Endothelial cell of umbilical vein (primary cell): ENCODE measurements around the gene RNF222. TPM values are rescaled to one million over a fixed set of nuclear protein-coding genes. Genes with fewer than 3 reads are reported as not detected.

ENCODE experiments used
- BruUV-seq: library from RNA; stranded (reverse); fragments of 400-500 nt; replicated peaks from 2 replicates; lab custom pipeline; 2021; lab: Mats Ljungman, UMichigan
- CTCF ChIA-PET: fragments of 300-600, 350-600 bp; sonication (Branson Sonifier 250); formaldehyde crosslinking; loops from one replicate; lab custom pipeline; 2021; ENCODE audit warnings: antibody characterized with exemption, inconsistent platforms; lab: Charles Lee
- POLR2A ChIA-PET: fragments of 300-600, 350-600 bp; sonication (Branson Sonifier 250); formaldehyde crosslinking; loops from one replicate; lab custom pipeline; 2021; ENCODE audit warnings: antibody characterized with exemption, inconsistent platforms; lab: Charles Lee
- DNase-seq: peaks from one replicate; pipeline ENCODE4 v3.0.0-alpha.2; 2011; ENCODE audit warnings: low read depth, low spot score
- FAIRE-seq: peaks from 2 replicates; lab custom pipeline; 2011; peaks lifted over from hg19 to GRCh38; lab: Jason Lieb, UNC
- H2AFZ ChIP-seq: 2 replicates; pipeline ENCODE4 v1.6.0; 2012; ENCODE audit warnings: low read depth, low read length, control low read depth, inconsistent platforms
- H3K27ac ChIP-seq: 2 replicates; pipeline ENCODE4 v1.5.1; 2011; ENCODE audit warnings: low read depth, mild to moderate bottlenecking, control low read depth, low read length, moderate library complexity; ENCODE audit not compliant: insufficient read depth
- H3K27me3 ChIP-seq, 2 experiments: 2 replicates each; pipeline versions ENCODE4 v1.6.0 to v1.6.1; 2011; ENCODE audit warnings: low read length in 2 of 2, mixed read lengths in 1 of 2; ENCODE audit not compliant: control insufficient read depth in 2 of 2, insufficient read depth in 2 of 2
- H3K36me3 ChIP-seq, 2 experiments: 2 replicates in 1 of 2; 3 replicates in 1 of 2; pipeline ENCODE4 v1.5.1; 2011; ENCODE audit warnings: low read length in 2 of 2, mild to moderate bottlenecking in 1 of 2, moderate library complexity in 1 of 2; ENCODE audit not compliant: control insufficient read depth in 2 of 2, insufficient read depth in 2 of 2; ENCODE audit errors: extremely low read depth in 1 of 2
- H3K4me1 ChIP-seq: 3 replicates; pipeline ENCODE4 v1.5.1; 2011; ENCODE audit warnings: mild to moderate bottlenecking, low read length; ENCODE audit not compliant: control insufficient read depth, insufficient read depth; ENCODE audit errors: extremely low read depth
- H3K4me2 ChIP-seq: 2 replicates; pipeline ENCODE4 v1.6.1; 2011; ENCODE audit warnings: low read length, control low read depth, mixed read lengths; ENCODE audit not compliant: insufficient read depth
- H3K4me3 ChIP-seq, 3 experiments: fragments of 200-600 bp in 1 of 3; sonication (generic), shearing (Covaris generic) in 1 of 3; replicated peaks in 1 of 3; 2 replicates each; pipeline ENCODE4 v1.5.1; 2011 to 2016; ENCODE audit warnings: control low read depth in 3 of 3, low read length in 3 of 3, mild to moderate bottlenecking in 2 of 3, inconsistent platforms in 1 of 3, low read depth in 1 of 3, moderate library complexity in 1 of 3; ENCODE audit not compliant: insufficient read depth in 1 of 3
- H3K79me2 ChIP-seq: 2 replicates; pipeline ENCODE4 v1.6.0; 2012; ENCODE audit warnings: low read length, inconsistent platforms; ENCODE audit not compliant: control insufficient read depth, insufficient read depth
- H3K9ac ChIP-seq: replicated peaks from 2 replicates; pipeline ENCODE3; 2011; ENCODE audit warnings: low read length, control low read depth; ENCODE audit not compliant: insufficient read depth; ENCODE audit errors: extremely low read depth
- H3K9me1 ChIP-seq: replicated peaks from 3 replicates; pipeline ENCODE4 v1.6.0; 2011; ENCODE audit warnings: mild to moderate bottlenecking, low read length; ENCODE audit not compliant: control insufficient read depth, insufficient read depth; ENCODE audit errors: extremely low read depth
- H3K9me3 ChIP-seq: replicated peaks from 2 replicates; pipeline ENCODE4 v1.5.1; 2012; ENCODE audit warnings: low read length, inconsistent platforms; ENCODE audit not compliant: control insufficient read depth, insufficient read depth
- H4K20me1 ChIP-seq: replicated peaks from 2 replicates; pipeline ENCODE3; 2011; ENCODE audit warnings: mild to moderate bottlenecking, low read length; ENCODE audit not compliant: control insufficient read depth, insufficient read depth; ENCODE audit errors: extremely low read depth
- FOS ChIP-seq: IDR thresholded peaks from 2 replicates; pipeline ENCODE4 v1.6.1; 2011; ENCODE audit warnings: mild to moderate bottlenecking, low read length, moderate library complexity, borderline replicate concordance; ENCODE audit not compliant: insufficient read depth
- GATA2 ChIP-seq: IDR thresholded peaks from 2 replicates; pipeline ENCODE4 v1.7.0; 2011; ENCODE audit warnings: low read depth, mild to moderate bottlenecking, moderate library complexity, mixed read lengths, low read length; ENCODE audit not compliant: insufficient read length, insufficient read depth
- JUN ChIP-seq: IDR thresholded peaks from 2 replicates; pipeline ENCODE4 v1.6.1; 2011; ENCODE audit warnings: borderline replicate concordance, low read depth; ENCODE audit not compliant: insufficient read length, insufficient read depth
- POLR2AphosphoS5 ChIP-seq: IDR thresholded peaks from 2 replicates; pipeline ENCODE4 v1.6.1; 2012; ENCODE audit warnings: low read depth, mild to moderate bottlenecking, control low read depth, low read length, moderate library complexity; ENCODE audit not compliant: insufficient read depth
- dilution Hi-C: fragments of 300-500 bp; cut with MboI; formaldehyde crosslinking; loops from one replicate; pipeline ENCODE4 v1.15.0; 2019; ENCODE audit warnings: low sequenced_read_pairs; ENCODE audit not compliant: extremely low pct_ligation_motif_present
- intact Hi-C: fragments of 100-400 bp; cut with micrococcal nuclease; formaldehyde crosslinking; loops from one replicate; pipeline ENCODE4 v1.10.0; 2022
- polyA plus RNA-seq, 4 experiments: library from polyadenylated mRNA; depleted of rRNA in 3 of 4; stranded (reverse) in 3 of 4; unstranded in 1 of 4; fragments of >200 nt; gene quantifications; 2 replicates each; pipeline versions ENCODE4 v1.2.1 to v1.2.3, GENCODE V29; 2011 to 2012; ENCODE audit warnings: missing spikeins in 1 of 4
- total RNA-seq: library from RNA; stranded (reverse); gene quantifications from 2 replicates; pipeline ENCODE4 v1.2.3, GENCODE V29; 2021
- TF ChIP-seq, protein P1 (sequence below), 2 donors: IDR thresholded peaks; 1 replicate in 1 of 2; 2 replicates in 1 of 2; pipeline ENCODE4 v1.5.1; 2011; ENCODE audit warnings: low read length in 2 of 2, mild to moderate bottlenecking in 2 of 2, moderate library complexity in 2 of 2, control low read depth in 1 of 2, inconsistent platforms in 1 of 2, low read depth in 1 of 2; ENCODE audit not compliant: insufficient read depth in 1 of 2; ENCODE audit errors: extremely low read depth in 1 of 2

The RNF222 gene
- total and polyA plus RNA-seq, 2 donors (not counting 3 experiments of a cell fraction or from before 2014, with no cell fraction given) = not detected

GRCh38 chr17:8391711-8392110, 5.9 kb downstream of the RNF222 start:
- Histone ChIP-seq H3K9me3 (no peaks in the 10 kb centered on the region), H3K27me3 (peaks cover 8 to 12% of the 10 kb centered on the region in 2 experiments), H3K4me2 (no peak overlapping the region), H4K20me1 (no peaks in the 10 kb centered on the region), H3K36me3 (no peaks in the 10 kb centered on the region), H3K4me3 (no peak overlapping the region), H3K79me2 (no peaks in the 10 kb centered on the region), H3K27ac (no peak overlapping the region), H3K9ac (no peak overlapping the region), H3K4me1 (peaks cover 4% of the 10 kb centered on the region), H3K9me1 (no peaks in the 10 kb centered on the region), H2AFZ (no peak overlapping the region)
- POLR2A ChIA-PET = no interaction called here
- FAIRE-seq (no peak), DNase-seq (no peak)
- dilution Hi-C loops (no loop called here), intact Hi-C loops (no loop called here)
- no peak for TF ChIP-seq JUN
- TF ChIP-seq FOS = no peak
- TF ChIP-seq, protein P1, sequence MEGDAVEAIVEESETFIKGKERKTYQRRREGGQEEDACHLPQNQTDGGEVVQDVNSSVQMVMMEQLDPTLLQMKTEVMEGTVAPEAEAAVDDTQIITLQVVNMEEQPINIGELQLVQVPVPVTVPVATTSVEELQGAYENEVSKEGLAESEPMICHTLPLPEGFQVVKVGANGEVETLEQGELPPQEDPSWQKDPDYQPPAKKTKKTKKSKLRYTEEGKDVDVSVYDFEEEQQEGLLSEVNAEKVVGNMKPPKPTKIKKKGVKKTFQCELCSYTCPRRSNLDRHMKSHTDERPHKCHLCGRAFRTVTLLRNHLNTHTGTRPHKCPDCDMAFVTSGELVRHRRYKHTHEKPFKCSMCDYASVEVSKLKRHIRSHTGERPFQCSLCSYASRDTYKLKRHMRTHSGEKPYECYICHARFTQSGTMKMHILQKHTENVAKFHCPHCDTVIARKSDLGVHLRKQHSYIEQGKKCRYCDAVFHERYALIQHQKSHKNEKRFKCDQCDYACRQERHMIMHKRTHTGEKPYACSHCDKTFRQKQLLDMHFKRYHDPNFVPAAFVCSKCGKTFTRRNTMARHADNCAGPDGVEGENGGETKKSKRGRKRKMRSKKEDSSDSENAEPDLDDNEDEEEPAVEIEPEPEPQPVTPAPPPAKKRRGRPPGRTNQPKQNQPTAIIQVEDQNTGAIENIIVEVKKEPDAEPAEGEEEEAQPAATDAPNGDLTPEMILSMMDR (IDR thresholded peaks at IDR 0.05; ENCODE audit: extremely low read depth in 1 of 2, insufficient read depth in 1 of 2, low read depth in 1 of 2, low read length in 2 of 2) = no peak
- no peak for TF ChIP-seq POLR2AphosphoS5
- TF ChIP-seq GATA2 = no peak
- CTCF ChIA-PET = interaction anchor here (0.9 to 1.8 kb wide), 2 partner anchors 18 to 394 kb away, joined by 4 to 6 read pairs; no protein-coding TSS in a partner anchor
- BruUV-seq = no TSS peak
